CD4-positive, CD25-positive, alpha-beta regulatory T cell (primary cell): ENCODE results near the gene CST11. TPM values are rescaled to one million over a fixed set of nuclear protein-coding genes. Genes with fewer than 3 reads are reported as not detected.
"Not testable (repeated sequence)": the region's sequence is repeated elsewhere in the genome, so short reads cannot be mapped to it uniquely, and the experiment has no call there.

Source experiments
- ATAC-seq, 2 donors: fragments of 150-1000 bp; cut with Tn5 transposase; one replicate each; pipeline ENCODE4 v1.10.0; 2021; ENCODE audit warnings: low read depth in 2 of 2, moderate number of reproducible peaks in 2 of 2, moderate library complexity in 1 of 2
- DNase-seq, 3 donors: peaks; one replicate each; pipeline versions ENCODE4 v3.0.0 to v3.0.0-alpha.2; 2012 to 2022; ENCODE audit warnings: mixed read lengths in 1 of 3
- H3K27ac ChIP-seq: one replicate; pipeline ENCODE4 v1.7.0; 2013; ENCODE audit warnings: mild to moderate bottlenecking, low read length; ENCODE audit not compliant: insufficient read depth, poor library complexity, severe bottlenecking
- H3K27me3 ChIP-seq: one replicate; pipeline ENCODE4 v1.7.0; 2013; ENCODE audit warnings: low read length; ENCODE audit not compliant: control insufficient read depth, insufficient read depth
- H3K36me3 ChIP-seq: one replicate; pipeline ENCODE4 v1.7.0; 2013; ENCODE audit warnings: mild to moderate bottlenecking, low read length, moderate library complexity; ENCODE audit not compliant: control insufficient read depth, insufficient read depth
- H3K4me1 ChIP-seq: 2 replicates; pipeline ENCODE4 v1.7.0; 2013; ENCODE audit warnings: mild to moderate bottlenecking, low read length; ENCODE audit not compliant: insufficient read depth, control insufficient read depth, poor library complexity, severe bottlenecking
- H3K4me3 ChIP-seq: one replicate; pipeline ENCODE4 v1.7.0; 2013; ENCODE audit warnings: low read depth, mild to moderate bottlenecking, low read length, moderate library complexity
- H3K9me3 ChIP-seq, 2 experiments: 1 replicate in 1 of 2; 2 replicates in 1 of 2; pipeline ENCODE4 v1.7.0; 2013; ENCODE audit warnings: low read length in 2 of 2, mild to moderate bottlenecking in 1 of 2, moderate library complexity in 1 of 2; ENCODE audit not compliant: control insufficient read depth in 2 of 2
- H3K27ac Mint-ChIP-seq, 3 donors: one replicate each; pipeline ENCODE4 v1.8.0; 2020 to 2022; ENCODE audit warnings: mild to moderate bottlenecking in 3 of 3, mixed read lengths in 3 of 3, moderate library complexity in 2 of 3
- H3K27me3 Mint-ChIP-seq: one replicate; pipeline ENCODE4 v1.8.0; 2022; ENCODE audit warnings: mild to moderate bottlenecking, mixed read lengths
- H3K36me3 Mint-ChIP-seq: one replicate; pipeline ENCODE4 v1.8.0; 2020; ENCODE audit warnings: mixed read lengths
- H3K4me1 Mint-ChIP-seq, 4 donors: one replicate each; pipeline ENCODE4 v1.8.0; 2020 to 2022; ENCODE audit warnings: mixed read lengths in 4 of 4, mild to moderate bottlenecking in 1 of 4
- H3K4me3 Mint-ChIP-seq, 4 donors: one replicate each; pipeline ENCODE4 v1.8.0; 2020 to 2022; ENCODE audit warnings: mild to moderate bottlenecking in 4 of 4, mixed read lengths in 4 of 4, moderate library complexity in 3 of 4
- H3K9me3 Mint-ChIP-seq, 7 donors: one replicate each; pipeline ENCODE4 v1.8.0; 2020 to 2022; ENCODE audit warnings: mixed read lengths in 7 of 7, mild to moderate bottlenecking in 3 of 7, moderate library complexity in 2 of 7
- polyA plus RNA-seq, 4 donors: library from polyadenylated mRNA; unstranded; fragments of 300-500 nt; fragmentation: Illumina TruSeq; gene quantifications; one replicate each; pipeline ENCODE4 v1.2.3, GENCODE V29; 2021
- total RNA-seq: library from RNA; stranded (reverse); gene quantifications from one replicate; pipeline ENCODE4 v1.2.3, GENCODE V29; 2022

Gene CST11
- total and polyA plus RNA-seq, 5 donors from 2014 or later = not detected

GRCh38 chr20:23484081-23484480 is 31.4 kb upstream of the CST11 start:
- no peaks in the 10 kb centered on the region for H3K36me3 Mint-ChIP-seq
- H3K4me1 Mint-ChIP-seq = no peaks in the 10 kb centered on the region
- H3K27ac Mint-ChIP-seq = no peak overlapping the region
- H3K27me3 Mint-ChIP-seq = peaks cover 14% of the 10 kb centered on the region
- Histone ChIP-seq H3K4me1 (no peaks in the 10 kb centered on the region), H3K27ac (no peak overlapping the region), H3K27me3 (peaks cover 4% of the 10 kb centered on the region), H3K4me3 (no peak overlapping the region), H3K9me3 (no peaks in the 10 kb centered on the region), H3K36me3 (no peaks in the 10 kb centered on the region)
- no peak for ATAC-seq
- peaks cover 0 to 4% (median 0%) of the 10 kb centered on the region in 7 donors for H3K9me3 Mint-ChIP-seq
- no peak overlapping the region for H3K4me3 Mint-ChIP-seq
- no peak for DNase-seq

- ATAC-seq = no peak
- H3K36me3 Mint-ChIP-seq = no peaks in the 10 kb centered on the region
- H3K4me3 ChIP-seq = no peak overlapping the region
Measured at GRCh38 chr20:23482138-23482537, 29.5 kb upstream of the CST11 start.

GRCh38 chr20:23479043-23479442 is 26.4 kb upstream of the CST11 start:
- DNase-seq (no peak), ATAC-seq (no peak)
- H3K36me3 ChIP-seq = no peaks in the 10 kb centered on the region
- no peak overlapping the region for H3K4me3 Mint-ChIP-seq
- H3K27ac ChIP-seq = no peak overlapping the region
- no peak overlapping the region for H3K27ac Mint-ChIP-seq
- no peaks in the 10 kb centered on the region for H3K9me3 Mint-ChIP-seq
- H3K27me3 ChIP-seq = peaks cover 1% of the 10 kb centered on the region
- H3K4me1 ChIP-seq = no peaks in the 10 kb centered on the region
- H3K4me1 Mint-ChIP-seq = no peaks in the 10 kb centered on the region
- peaks cover 6% of the 10 kb centered on the region for H3K27me3 Mint-ChIP-seq
- H3K9me3 ChIP-seq = no peaks in the 10 kb centered on the region
- no peaks in the 10 kb centered on the region for H3K36me3 Mint-ChIP-seq
- H3K4me3 ChIP-seq = no peak overlapping the region

More at GRCh38 chr20:23482138-23482537, 29.5 kb upstream of the CST11 start:
- Histone ChIP-seq H3K9me3 (no peaks in the 10 kb centered on the region), H3K27ac (no peak overlapping the region), H3K4me1 (no peaks in the 10 kb centered on the region), H3K27me3 (peaks cover 2% of the 10 kb centered on the region), H3K36me3 (no peaks in the 10 kb centered on the region)
- no peak overlapping the region for H3K27ac Mint-ChIP-seq
- H3K9me3 Mint-ChIP-seq = peaks cover 0 to 4% (median 0%) of the 10 kb centered on the region in 7 donors
- no peak for DNase-seq
- H3K4me3 Mint-ChIP-seq = no peak overlapping the region
- peaks cover 10% of the 10 kb centered on the region for H3K27me3 Mint-ChIP-seq
- no peaks in the 10 kb centered on the region for H3K4me1 Mint-ChIP-seq

- no peaks in the 10 kb centered on the region for H3K36me3 Mint-ChIP-seq
Measured at GRCh38 chr20:23477223-23477622, 24.5 kb upstream of the CST11 start.

GRCh38 chr20:23476015-23476754 is 23.5 kb upstream of the CST11 start:
- Mint-ChIP-seq H3K36me3 (no peaks in the 10 kb centered on the region), H3K9me3 (no peaks in the 10 kb centered on the region), H3K27ac (no peak overlapping the region), H3K4me1 (no peaks in the 10 kb centered on the region), H3K4me3 (no peak overlapping the region), H3K27me3 (no peaks in the 10 kb centered on the region)
- Histone ChIP-seq H3K36me3 (no peaks in the 10 kb centered on the region), H3K9me3 (no peaks in the 10 kb centered on the region), H3K27me3 (no peaks in the 10 kb centered on the region), H3K4me1 (no peaks in the 10 kb centered on the region), H3K4me3 (no peak overlapping the region), H3K27ac (no peak overlapping the region)
- no peak for DNase-seq
- no peak for ATAC-seq

More at GRCh38 chr20:23477223-23477622, 24.5 kb upstream of the CST11 start:
- Mint-ChIP-seq H3K4me3 (no peak overlapping the region), H3K9me3 (no peaks in the 10 kb centered on the region), H3K27ac (no peak overlapping the region), H3K4me1 (no peaks in the 10 kb centered on the region), H3K27me3 (no peaks in the 10 kb centered on the region)
- Histone ChIP-seq H3K27me3 (no peaks in the 10 kb centered on the region), H3K4me3 (no peak overlapping the region), H3K36me3 (no peaks in the 10 kb centered on the region), H3K4me1 (no peaks in the 10 kb centered on the region), H3K9me3 (no peaks in the 10 kb centered on the region), H3K27ac (no peak overlapping the region)
- DNase-seq (no peak), ATAC-seq (no peak)

GRCh38 chr20:23475395-23475794 is 22.7 kb upstream of the CST11 start:
- ATAC-seq = no peak
- Histone ChIP-seq H3K4me1 (no peaks in the 10 kb centered on the region), H3K36me3 (no peaks in the 10 kb centered on the region), H3K9me3 (no peaks in the 10 kb centered on the region), H3K27me3 (no peaks in the 10 kb centered on the region), H3K4me3 (no peak overlapping the region), H3K27ac (no peak overlapping the region)
- Mint-ChIP-seq H3K27me3 (no peaks in the 10 kb centered on the region), H3K4me1 (no peaks in the 10 kb centered on the region), H3K27ac (no peak overlapping the region), H3K4me3 (no peak overlapping the region), H3K36me3 (no peaks in the 10 kb centered on the region), H3K9me3 (no peaks in the 10 kb centered on the region)
- DNase-seq = no peak

GRCh38 chr20:23473293-23473692 is 20.6 kb upstream of the CST11 start:
- not testable (repeated sequence) for H3K4me1 Mint-ChIP-seq, H3K4me1 ChIP-seq, H3K27me3 ChIP-seq, H3K4me3 Mint-ChIP-seq, H3K4me3 ChIP-seq, H3K27me3 Mint-ChIP-seq, ATAC-seq, H3K9me3 ChIP-seq, DNase-seq, H3K27ac Mint-ChIP-seq, H3K27ac ChIP-seq, H3K36me3 Mint-ChIP-seq, H3K9me3 Mint-ChIP-seq, H3K36me3 ChIP-seq

- not testable (repeated sequence) for H3K27me3 ChIP-seq, H3K9me3 Mint-ChIP-seq, H3K4me3 Mint-ChIP-seq, DNase-seq, ATAC-seq, H3K27ac ChIP-seq, H3K4me1 ChIP-seq, H3K27me3 Mint-ChIP-seq, H3K36me3 ChIP-seq, H3K4me3 ChIP-seq, H3K9me3 ChIP-seq, H3K36me3 Mint-ChIP-seq, H3K4me1 Mint-ChIP-seq, H3K27ac Mint-ChIP-seq
Measured at GRCh38 chr20:23472306-23472705, 19.6 kb upstream of the CST11 start.
